HG02852 (cell line): ENCODE results near the gene FBXO17.
"Not testable (repeated sequence)": the region's sequence is repeated elsewhere in the genome, so short reads cannot be mapped to it uniquely, and the experiment has no call there.

Experiments
- ATAC-seq: cut with Tn5 transposase; IDR thresholded peaks from one replicate; pipeline ENCODE4 v1.9.1; 2021; ENCODE audit warnings: mild to moderate bottlenecking, moderate library complexity; ENCODE audit not compliant: unreplicated experiment

Gene FBXO17

GRCh38 chr19:38945562-38946228, 29.8 kb downstream of the FBXO17 start:
- no peak for ATAC-seq

- no peak for ATAC-seq
Observed at GRCh38 chr19:38944981-38945506, 30.5 kb downstream of the FBXO17 start.

- ATAC-seq = no peak
Observed at GRCh38 chr19:38942471-38943181, 32.9 kb downstream of the FBXO17 start.

GRCh38 chr19:38941979-38942378, 33.6 kb downstream of the FBXO17 start:
- ATAC-seq = no peak

- not testable (repeated sequence) for ATAC-seq
Observed at GRCh38 chr19:38941466-38941865, 34.1 kb downstream of the FBXO17 start.

GRCh38 chr19:38939957-38940356, 35.6 kb downstream of the FBXO17 start:
- ATAC-seq = no peak

GRCh38 chr19:38933544-38933943, 42.0 kb downstream of the FBXO17 start:
- no peak for ATAC-seq

GRCh38 chr19:38932425-38933179, 42.9 kb downstream of the FBXO17 start:
- no peak for ATAC-seq

- ATAC-seq = no peak
Observed at GRCh38 chr19:38931521-38931793, 44.1 kb downstream of the FBXO17 start.

- peak; percentile 92 for ATAC-seq
Observed at GRCh38 chr19:38930776-38931520, 44.6 kb downstream of the FBXO17 start, which contains the start of gene MRPS12. Gene MRPS12, plus strand, starts transcription at chr19:38930944. Its CDS starts 351 bp downstream, at chr19:38931295.

GRCh38 chr19:38929929-38930775, 45.4 kb downstream of the FBXO17 start, which contains the start of gene SARS2:
Gene SARS2, minus strand, starts transcription at chr19:38930763. Its CDS starts 27 bp downstream, at chr19:38930736.
- peak; percentile 59 for ATAC-seq

GRCh38 chr19:38928391-38929001, 47.0 kb downstream of the FBXO17 start:
- ATAC-seq = no peak

GRCh38 chr19:38924388-38924787, 51.2 kb downstream of the FBXO17 start:
- ATAC-seq = no peak

GRCh38 chr19:38922482-38922881, 53.1 kb downstream of the FBXO17 start:
- no peak for ATAC-seq

GRCh38 chr19:38921420-38922274, 53.9 kb downstream of the FBXO17 start:
- ATAC-seq = no peak

- ATAC-seq = no peak
Observed at GRCh38 chr19:38920602-38921419, 54.7 kb downstream of the FBXO17 start.

GRCh38 chr19:38919837-38920601, 55.5 kb downstream of the FBXO17 start:
- ATAC-seq = no peak
